ENCODE data around the gene ZNF474. TPM values are rescaled to one million over a fixed set of nuclear protein-coding genes. Genes with fewer than 3 reads are reported as not detected.

The ZNF474 gene
- total RNA-seq, 1 donor from 2014 or later = 0.45 TPM

DNA sequence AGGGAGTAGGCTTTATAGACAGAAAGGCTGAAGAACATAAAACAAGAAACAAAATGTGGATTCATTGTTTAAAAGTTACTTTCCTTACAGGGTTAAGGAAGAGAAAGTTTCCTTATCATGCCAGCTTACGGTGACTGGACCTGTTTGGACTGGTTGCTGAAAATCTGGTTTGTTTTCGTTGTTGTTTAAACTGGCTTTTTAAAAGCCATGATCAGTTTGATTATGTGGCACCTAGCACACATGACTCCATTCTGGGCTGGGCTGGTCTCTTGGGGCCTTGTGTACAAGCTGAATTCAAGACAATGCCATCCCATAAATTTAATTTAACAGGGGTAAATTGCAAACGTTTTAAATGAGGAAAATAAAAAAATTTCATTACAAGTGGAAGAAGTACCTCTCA lies 18.4 kb upstream of the ZNF474 start:
- DNase-seq (ENCODE audit: low read depth) (no peak), FAIRE-seq (no peak)
- Mint-ChIP-seq H3K27ac (ENCODE audit: unreplicated experiment) (no peak overlapping the region), H3K4me3 (ENCODE audit: unreplicated experiment) (no peak overlapping the region), H3K27me3 (ENCODE audit: low read depth, unreplicated experiment) (no peaks in the 10 kb centered on the region), H3K4me1 (ENCODE audit: low read depth, unreplicated experiment) (peaks cover 4% of the 10 kb centered on the region), H3K9me3 (ENCODE audit: unreplicated experiment) (no peaks in the 10 kb centered on the region), H3K36me3 (ENCODE audit: low read depth, unreplicated experiment) (no peaks in the 10 kb centered on the region)
- no peaks in the 10 kb centered on the region for H3K4me1 ChIP-seq (ENCODE audit: insufficient read depth, low read length)
- no peak overlapping the region for H2AFZ ChIP-seq (ENCODE audit: low read depth, low read length)
- no peak for TF ChIP-seq EZH2 (IDR thresholded peaks at IDR 0.05; ENCODE audit: insufficient read depth, low read length)
- TF ChIP-seq CTCF (IDR thresholded peaks at IDR 0.05; ENCODE audit: insufficient read depth, low read depth, low read length) = no peak
- H3K9ac ChIP-seq (ENCODE audit: low read length) = no peak overlapping the region
- H3K27ac ChIP-seq (ENCODE audit: low read depth, low read length) = no peak overlapping the region
- H3K36me3 ChIP-seq (ENCODE audit: insufficient read depth, low read length) = no peaks in the 10 kb centered on the region
- H3K4me2 ChIP-seq (ENCODE audit: low read length) = no peak overlapping the region
- no peaks in the 10 kb centered on the region for H3K79me2 ChIP-seq (ENCODE audit: insufficient read depth, low read length)
- no peak overlapping the region for H3K4me3 ChIP-seq (ENCODE audit: insufficient read depth, low read depth, low read length)
- H4K20me1 ChIP-seq (ENCODE audit: insufficient read depth, low read length) = no peaks in the 10 kb centered on the region
- H3K9me3 ChIP-seq (ENCODE audit: insufficient read depth, low read depth, low read length) = no peaks in the 10 kb centered on the region
- no peaks in the 10 kb centered on the region for H3K27me3 ChIP-seq (ENCODE audit: insufficient read depth, low read length)

DNA sequence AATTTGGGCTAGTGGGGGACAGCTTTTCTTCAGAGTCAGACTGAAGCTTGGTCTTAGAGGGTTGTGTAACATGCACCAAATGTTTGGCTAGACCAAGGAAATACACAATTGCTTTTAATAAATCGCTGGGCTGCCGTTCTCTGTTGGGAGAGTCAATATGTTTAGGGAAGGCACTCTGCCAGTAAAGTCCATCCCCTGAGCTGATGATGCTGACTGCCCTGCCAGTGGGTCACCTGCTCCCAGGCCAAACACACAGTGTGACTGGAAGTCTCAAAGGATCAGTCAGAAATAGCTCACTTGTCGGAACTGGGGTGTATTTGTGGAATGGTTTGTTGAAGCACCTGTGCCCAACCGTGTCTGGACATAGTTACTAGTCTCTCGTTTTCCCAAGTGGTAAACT lies 17.9 kb upstream of the ZNF474 start:
- H3K9me3 Mint-ChIP-seq (ENCODE audit: unreplicated experiment) = no peaks in the 10 kb centered on the region
- no peak overlapping the region for H3K4me3 ChIP-seq (ENCODE audit: insufficient read depth, low read depth, low read length)
- H3K27ac ChIP-seq (ENCODE audit: low read depth, low read length) = no peak overlapping the region
- no peaks in the 10 kb centered on the region for H3K36me3 Mint-ChIP-seq (ENCODE audit: low read depth, unreplicated experiment)
- TF ChIP-seq CTCF (IDR thresholded peaks at IDR 0.05; ENCODE audit: insufficient read depth, low read depth, low read length) (no peak), EZH2 (IDR thresholded peaks at IDR 0.05; ENCODE audit: insufficient read depth, low read length) (no peak)
- H3K4me3 Mint-ChIP-seq (ENCODE audit: unreplicated experiment) = no peak overlapping the region
- no peaks in the 10 kb centered on the region for H3K36me3 ChIP-seq (ENCODE audit: insufficient read depth, low read length)
- H3K9me3 ChIP-seq (ENCODE audit: insufficient read depth, low read depth, low read length) = no peaks in the 10 kb centered on the region
- no peaks in the 10 kb centered on the region for H4K20me1 ChIP-seq (ENCODE audit: insufficient read depth, low read length)
- H3K79me2 ChIP-seq (ENCODE audit: insufficient read depth, low read length) = no peaks in the 10 kb centered on the region
- peaks cover 4% of the 10 kb centered on the region for H3K4me1 Mint-ChIP-seq (ENCODE audit: low read depth, unreplicated experiment)
- H3K27ac Mint-ChIP-seq (ENCODE audit: unreplicated experiment) = no peak overlapping the region
- FAIRE-seq (no peak), DNase-seq (ENCODE audit: low read depth) (no peak)
- no peak overlapping the region for H2AFZ ChIP-seq (ENCODE audit: low read depth, low read length)
- H3K27me3 ChIP-seq (ENCODE audit: insufficient read depth, low read length) = no peaks in the 10 kb centered on the region
- H3K27me3 Mint-ChIP-seq (ENCODE audit: low read depth, unreplicated experiment) = no peaks in the 10 kb centered on the region
- no peak overlapping the region for H3K9ac ChIP-seq (ENCODE audit: low read length)
- no peak overlapping the region for H3K4me2 ChIP-seq (ENCODE audit: low read length)
- H3K4me1 ChIP-seq (ENCODE audit: insufficient read depth, low read length) = no peaks in the 10 kb centered on the region

GRCh38 chr5:122112063-122112462 lies 17.3 kb upstream of the ZNF474 start:
- Histone ChIP-seq H3K4me2 (ENCODE audit: low read length) (no peak overlapping the region), H3K9me3 (ENCODE audit: insufficient read depth, low read depth, low read length) (no peaks in the 10 kb centered on the region), H3K4me3 (ENCODE audit: insufficient read depth, low read depth, low read length) (no peak overlapping the region), H4K20me1 (ENCODE audit: insufficient read depth, low read length) (no peaks in the 10 kb centered on the region), H3K79me2 (ENCODE audit: insufficient read depth, low read length) (no peaks in the 10 kb centered on the region), H3K4me1 (ENCODE audit: insufficient read depth, low read length) (no peaks in the 10 kb centered on the region), H3K27ac (ENCODE audit: low read depth, low read length) (no peak overlapping the region), H2AFZ (ENCODE audit: low read depth, low read length) (no peak overlapping the region), H3K27me3 (ENCODE audit: insufficient read depth, low read length) (no peaks in the 10 kb centered on the region), H3K36me3 (ENCODE audit: insufficient read depth, low read length) (no peaks in the 10 kb centered on the region), H3K9ac (ENCODE audit: low read length) (no peak overlapping the region)
- DNase-seq (ENCODE audit: low read depth) (no peak), FAIRE-seq (no peak)
- Mint-ChIP-seq H3K27me3 (ENCODE audit: low read depth, unreplicated experiment) (no peaks in the 10 kb centered on the region), H3K36me3 (ENCODE audit: low read depth, unreplicated experiment) (no peaks in the 10 kb centered on the region), H3K9me3 (ENCODE audit: unreplicated experiment) (no peaks in the 10 kb centered on the region), H3K4me1 (ENCODE audit: low read depth, unreplicated experiment) (peaks cover 1% of the 10 kb centered on the region), H3K4me3 (ENCODE audit: unreplicated experiment) (no peak overlapping the region), H3K27ac (ENCODE audit: unreplicated experiment) (no peak overlapping the region)
- TF ChIP-seq CTCF (IDR thresholded peaks at IDR 0.05; ENCODE audit: insufficient read depth, low read depth, low read length) (no peak), EZH2 (IDR thresholded peaks at IDR 0.05; ENCODE audit: insufficient read depth, low read length) (no peak)

Measured in astrocyte (in vitro differentiated cells and primary cell).